Measurements from ENCODE around the gene XYLT1.

DNA sequence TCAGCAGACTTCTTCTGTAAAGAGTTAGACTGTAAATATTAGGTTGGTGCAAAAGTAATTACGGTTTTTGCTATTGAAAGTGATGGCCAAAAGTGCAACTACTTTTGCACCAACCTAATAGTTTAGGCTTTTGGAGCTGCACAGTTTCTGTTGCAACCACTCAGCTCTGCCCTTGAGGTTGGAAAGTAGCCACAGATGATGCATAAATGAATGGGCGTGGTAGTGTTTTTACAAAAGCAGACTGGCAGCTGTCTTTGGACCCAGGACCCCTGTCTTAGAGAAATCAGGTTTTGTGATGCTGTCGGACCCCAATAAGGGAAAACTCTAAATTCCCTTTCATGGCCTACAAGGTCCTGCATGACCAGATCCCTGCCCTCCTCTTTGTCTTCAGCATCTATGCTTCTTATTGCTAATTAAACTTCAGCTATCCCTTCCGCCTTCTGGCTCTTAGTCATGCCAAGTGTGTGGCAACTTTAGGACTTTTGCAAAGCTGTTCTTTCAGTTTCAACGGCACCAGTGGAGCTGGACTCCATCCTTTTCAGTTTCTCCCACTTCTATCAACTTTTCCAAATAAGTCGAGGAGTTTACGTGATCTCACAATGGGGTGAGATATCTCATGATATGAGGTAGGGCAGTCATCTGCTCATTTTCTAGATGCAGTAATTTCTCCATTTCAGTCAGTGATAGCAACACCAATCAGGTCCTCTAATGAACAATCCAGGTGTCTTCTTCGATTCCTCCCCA is 232.3 kb downstream of the XYLT1 start:
- no peak for TF ChIP-seq KLF1 (tag by site-specific recombination; IDR thresholded peaks at IDR 0.05)
- TF ChIP-seq, protein P1, sequence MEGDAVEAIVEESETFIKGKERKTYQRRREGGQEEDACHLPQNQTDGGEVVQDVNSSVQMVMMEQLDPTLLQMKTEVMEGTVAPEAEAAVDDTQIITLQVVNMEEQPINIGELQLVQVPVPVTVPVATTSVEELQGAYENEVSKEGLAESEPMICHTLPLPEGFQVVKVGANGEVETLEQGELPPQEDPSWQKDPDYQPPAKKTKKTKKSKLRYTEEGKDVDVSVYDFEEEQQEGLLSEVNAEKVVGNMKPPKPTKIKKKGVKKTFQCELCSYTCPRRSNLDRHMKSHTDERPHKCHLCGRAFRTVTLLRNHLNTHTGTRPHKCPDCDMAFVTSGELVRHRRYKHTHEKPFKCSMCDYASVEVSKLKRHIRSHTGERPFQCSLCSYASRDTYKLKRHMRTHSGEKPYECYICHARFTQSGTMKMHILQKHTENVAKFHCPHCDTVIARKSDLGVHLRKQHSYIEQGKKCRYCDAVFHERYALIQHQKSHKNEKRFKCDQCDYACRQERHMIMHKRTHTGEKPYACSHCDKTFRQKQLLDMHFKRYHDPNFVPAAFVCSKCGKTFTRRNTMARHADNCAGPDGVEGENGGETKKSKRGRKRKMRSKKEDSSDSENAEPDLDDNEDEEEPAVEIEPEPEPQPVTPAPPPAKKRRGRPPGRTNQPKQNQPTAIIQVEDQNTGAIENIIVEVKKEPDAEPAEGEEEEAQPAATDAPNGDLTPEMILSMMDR (tag by site-specific recombination; IDR thresholded peaks at IDR 0.05): no peak

Measured in HEK293 (cell line).